HG03354 (cell line): ENCODE results near the gene SUSD4.

Experiments
- ATAC-seq: cut with Tn5 transposase; IDR thresholded peaks from one replicate; pipeline ENCODE4 v1.9.1; 2021; ENCODE audit warnings: mild to moderate bottlenecking; ENCODE audit not compliant: unreplicated experiment, poor library complexity, severe bottlenecking

The SUSD4 gene

DNA sequence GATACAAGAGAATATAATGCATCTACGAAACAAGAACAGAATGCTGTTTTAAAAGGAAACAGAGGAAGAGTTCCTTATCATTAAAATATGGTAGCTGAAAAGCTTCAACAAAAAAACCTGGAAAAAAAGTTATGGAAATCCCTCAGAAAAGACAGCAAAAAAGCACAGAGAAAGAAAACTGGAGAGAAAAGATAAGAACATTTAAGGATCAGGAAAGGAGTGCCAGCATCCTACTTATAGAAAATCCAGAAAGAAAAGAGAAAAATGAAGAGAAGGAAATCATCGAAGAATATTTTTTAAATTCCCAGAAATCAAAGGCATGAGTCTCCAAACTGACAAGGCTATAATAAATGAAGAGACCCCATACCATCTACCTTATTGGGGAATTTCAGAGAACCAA is 29.8 kb downstream of the SUSD4 start:
- no peak for ATAC-seq

DNA sequence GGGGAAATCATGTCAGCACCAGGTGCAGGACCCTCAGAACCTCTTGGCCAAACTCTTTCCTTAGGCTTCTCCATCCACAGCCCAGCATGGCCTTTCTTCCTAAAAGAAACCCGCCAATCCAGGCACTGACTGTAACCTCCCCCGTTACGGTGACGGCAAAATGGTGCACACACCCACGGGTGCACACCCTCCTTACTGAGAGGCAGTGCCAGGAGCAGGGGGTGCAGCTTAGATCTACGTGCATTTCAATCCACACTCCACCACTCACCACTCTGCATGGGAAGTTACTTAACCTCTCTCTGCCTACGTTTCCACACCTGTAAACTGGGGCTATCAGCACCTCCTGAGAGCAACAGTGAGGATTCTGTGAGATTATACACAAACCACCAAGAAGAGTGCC is 31.0 kb downstream of the SUSD4 start:
- ATAC-seq = no peak

DNA sequence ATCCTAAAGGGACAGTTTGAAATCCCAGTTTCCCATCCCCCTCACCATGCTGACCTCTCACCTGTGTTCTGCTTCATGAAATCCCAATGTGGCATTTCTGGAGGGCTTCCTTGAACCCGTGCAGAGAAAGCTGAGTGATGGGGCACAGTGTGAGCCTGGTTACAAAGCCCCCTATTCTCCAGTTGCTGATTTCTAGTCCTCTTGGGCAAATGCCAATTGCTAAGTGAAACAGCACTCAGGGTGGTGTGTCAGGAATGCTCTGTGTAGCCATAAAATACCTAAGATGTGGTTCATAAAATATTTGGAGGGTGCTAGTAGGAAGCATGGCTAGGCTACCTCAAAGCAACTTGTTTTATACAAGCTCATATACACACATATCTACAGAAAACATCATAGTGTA is 32.0 kb downstream of the SUSD4 start:
- no peak for ATAC-seq

DNA sequence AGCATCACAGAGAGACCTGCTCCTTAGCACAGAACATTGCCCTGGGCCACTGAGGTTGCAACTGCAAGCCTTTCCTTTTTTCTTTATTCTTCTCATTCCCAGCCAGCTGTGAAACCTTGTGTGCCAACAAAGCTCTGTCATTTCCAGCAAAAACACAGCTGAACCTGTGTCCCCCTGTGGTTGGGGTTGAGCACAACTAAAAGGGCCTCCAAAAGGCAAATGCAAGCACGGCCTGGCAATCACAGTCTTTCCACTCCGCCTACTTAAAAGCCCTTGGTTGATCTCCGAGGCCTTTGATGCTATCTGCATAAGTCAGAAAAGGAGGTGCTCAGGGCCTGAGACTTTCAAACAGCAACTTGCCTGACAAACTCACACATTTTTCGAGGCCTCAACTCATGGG is 32.7 kb downstream of the SUSD4 start:
- ATAC-seq = no peak

DNA sequence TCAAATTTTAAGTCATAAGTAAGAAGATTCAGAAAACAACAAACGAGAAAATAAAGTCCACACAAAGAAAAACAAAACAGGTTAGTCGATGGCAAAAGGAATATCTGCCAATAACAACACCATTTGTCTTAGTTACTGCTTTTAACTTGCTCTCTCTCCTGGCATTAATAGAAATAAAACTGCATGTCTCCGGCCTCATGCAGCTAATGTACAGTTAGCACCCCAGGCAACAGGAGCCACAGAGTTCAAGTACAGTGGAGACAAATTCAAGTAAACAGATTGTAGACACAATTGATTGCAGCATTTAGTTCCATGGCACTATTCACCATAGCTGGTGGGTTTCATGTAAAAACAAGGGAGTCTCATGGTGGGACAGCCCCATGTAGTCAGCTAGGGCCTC is 33.5 kb downstream of the SUSD4 start:
- no peak for ATAC-seq

DNA sequence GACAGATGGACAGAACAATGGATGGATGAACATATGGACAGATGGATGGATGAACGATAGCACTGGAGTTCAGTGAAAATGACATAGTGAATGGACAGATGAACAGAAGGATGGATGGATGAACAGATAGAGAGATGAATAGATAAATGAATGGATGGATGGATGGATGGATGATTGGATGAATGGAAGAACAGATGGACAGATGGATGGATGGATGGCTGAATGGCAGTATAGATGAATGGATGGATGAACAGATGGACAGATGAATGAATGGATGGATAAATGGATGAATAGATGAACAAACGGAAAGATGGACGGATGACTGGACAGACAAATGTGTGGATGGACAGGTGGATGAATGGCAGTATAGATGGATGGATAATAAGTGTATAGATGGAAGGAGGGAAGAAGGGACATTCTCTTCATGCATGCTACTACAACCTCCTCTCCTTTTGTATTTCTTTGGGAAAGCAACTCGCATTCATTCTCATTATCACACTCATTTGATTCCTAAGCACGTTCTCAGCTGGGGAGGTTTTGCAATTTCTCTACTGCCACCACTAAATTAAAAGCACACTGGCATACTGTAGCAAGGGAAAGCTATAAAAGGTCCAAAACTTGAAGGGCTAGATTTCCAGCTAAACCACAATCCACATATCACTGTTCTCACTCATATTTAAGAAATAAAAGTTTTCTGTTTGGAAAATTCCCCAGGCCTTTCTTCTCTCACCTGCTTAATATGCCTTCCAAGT is 34.1 kb downstream of the SUSD4 start:
- ATAC-seq = no peak

DNA sequence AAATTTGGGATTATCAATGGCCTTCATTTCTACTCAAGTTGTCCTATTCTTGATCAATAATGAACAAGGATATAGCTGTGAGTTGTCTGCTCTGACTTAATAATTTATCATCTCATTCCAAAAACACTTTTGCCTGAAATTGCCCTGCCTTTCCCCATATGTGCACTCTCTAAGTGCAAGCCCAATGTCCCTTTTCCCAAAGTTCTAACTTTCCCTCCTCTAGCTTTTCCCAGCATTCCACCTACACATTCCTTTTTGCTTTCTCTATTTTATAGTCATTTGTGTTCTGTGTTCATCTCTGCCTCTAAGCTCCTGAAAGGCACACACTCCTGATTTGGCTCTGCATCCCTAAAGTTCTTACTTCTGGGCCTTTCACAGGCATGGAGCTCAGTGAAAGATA is 34.7 kb downstream of the SUSD4 start:
- no peak for ATAC-seq

DNA sequence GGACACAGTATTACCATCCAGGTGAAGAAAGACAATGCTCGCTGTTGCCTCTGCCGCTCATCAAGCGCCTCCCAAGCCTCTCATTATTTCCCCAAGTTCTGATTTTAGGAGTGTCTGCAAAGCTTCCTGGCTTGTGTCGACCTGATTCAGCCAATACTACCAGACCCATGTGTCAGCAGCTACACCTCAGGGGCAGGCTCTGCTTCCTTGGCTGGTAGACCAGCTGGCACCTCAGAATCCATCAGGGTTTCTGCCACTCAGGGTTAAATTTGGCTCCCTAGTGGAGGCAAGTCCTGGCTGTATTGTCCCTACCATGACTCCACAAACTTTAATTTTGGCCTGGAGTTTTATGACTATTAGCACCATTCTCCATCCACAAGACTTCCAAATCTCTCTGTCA is 35.4 kb downstream of the SUSD4 start:
- no peak for ATAC-seq

DNA sequence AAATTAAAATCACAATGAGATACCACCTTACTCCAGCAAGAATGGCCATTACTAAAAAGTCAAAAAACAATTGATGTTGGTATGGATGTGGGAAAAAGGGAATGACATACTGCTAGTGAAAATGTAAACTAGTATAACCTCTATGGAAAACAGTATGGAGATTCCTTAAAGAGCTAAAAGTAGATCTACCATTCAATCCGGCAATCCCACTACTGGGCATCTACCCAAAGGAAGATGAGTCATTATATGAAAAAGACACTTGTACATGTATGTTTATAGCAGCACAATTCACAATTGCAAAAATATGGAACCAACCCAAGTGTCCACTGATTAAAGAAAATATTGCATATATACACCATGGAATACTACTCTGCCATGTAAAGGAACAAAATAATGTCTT is 37.2 kb downstream of the SUSD4 start:
- no peak for ATAC-seq

DNA sequence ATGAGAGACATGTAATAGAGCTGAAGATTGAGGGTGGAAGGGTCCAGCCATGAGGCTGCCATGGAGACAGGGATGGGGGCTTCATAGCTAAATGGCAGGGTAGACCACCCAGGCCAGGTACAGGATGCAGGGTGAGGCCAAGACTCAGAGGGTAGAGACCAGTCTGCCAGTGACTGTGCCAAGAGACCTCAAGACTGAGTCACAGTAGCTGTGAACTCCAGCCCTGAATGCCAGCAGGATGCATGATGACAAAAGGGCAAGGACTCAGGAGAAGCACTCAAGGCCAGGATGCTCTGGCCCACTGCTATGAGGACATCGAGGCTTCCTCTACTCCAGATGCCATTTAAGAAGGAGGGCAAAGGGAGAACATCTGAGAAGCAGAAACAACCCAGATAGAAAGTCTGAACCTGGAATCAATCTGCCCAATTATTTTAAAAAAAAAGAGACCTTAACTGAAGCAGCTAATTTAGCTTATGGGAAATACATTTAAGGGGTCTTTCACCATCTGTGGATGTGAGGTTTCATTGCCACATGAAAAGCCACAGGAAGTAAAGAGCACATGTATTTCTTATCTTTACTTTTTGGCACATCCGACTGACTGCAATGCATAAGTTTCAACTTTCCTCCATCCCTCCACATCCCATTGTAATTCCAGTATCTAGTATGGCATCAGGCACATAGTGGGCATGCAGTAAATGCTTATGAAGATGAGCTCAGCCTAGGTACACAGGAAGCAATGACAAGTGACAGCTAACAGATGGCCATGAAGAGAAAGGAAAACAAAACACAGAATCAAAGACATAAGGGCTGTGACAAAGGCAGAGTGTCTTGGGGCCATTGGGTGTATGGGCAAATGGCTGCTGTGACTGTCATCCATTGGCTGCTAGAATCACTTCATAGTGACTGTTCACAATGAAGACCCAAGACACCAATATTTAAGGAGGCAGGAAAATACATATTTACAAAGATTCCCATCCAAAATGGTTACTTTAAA is 40.2 kb downstream of the SUSD4 start:
- no peak for ATAC-seq

DNA sequence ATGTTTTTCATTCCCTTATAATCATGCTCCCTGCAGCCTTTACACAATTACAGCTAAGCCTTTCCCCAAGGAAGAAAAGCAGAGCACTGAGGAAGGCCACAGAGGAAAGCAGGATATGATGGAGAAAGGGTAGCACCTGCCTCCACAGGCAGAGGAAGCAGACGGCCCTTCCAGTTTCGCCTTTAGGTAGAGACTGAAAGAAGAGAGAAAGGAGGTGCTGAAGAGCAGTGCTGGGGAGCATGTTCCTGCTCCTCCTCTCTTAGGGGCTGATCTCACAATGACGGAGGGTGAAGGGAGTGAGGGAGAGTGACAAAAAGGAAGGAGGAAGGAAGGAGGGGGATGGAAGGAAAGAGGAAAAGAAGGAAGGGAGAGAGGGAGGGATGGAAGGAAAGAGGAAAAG is 41.1 kb downstream of the SUSD4 start:
- no peak for ATAC-seq

DNA sequence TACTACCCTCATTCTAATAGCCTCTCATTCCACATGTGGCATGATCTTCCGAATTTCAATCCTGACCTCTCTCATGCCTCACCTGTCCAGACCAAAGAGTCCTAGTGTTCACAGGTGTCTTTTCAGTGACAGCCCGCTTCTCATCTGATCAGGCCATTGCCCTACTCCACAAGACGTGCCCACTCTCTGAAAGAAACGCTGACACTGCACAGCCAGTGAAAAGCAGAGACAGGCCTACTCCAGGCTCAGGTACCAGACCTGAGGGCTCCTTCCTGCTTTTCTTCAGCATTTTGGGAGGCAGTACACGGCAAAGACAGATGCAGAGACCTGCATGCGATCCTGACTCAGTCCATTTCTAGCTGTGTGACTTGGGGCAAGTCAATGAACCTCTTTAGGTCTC is 43.0 kb downstream of the SUSD4 start:
- ATAC-seq = no peak

DNA sequence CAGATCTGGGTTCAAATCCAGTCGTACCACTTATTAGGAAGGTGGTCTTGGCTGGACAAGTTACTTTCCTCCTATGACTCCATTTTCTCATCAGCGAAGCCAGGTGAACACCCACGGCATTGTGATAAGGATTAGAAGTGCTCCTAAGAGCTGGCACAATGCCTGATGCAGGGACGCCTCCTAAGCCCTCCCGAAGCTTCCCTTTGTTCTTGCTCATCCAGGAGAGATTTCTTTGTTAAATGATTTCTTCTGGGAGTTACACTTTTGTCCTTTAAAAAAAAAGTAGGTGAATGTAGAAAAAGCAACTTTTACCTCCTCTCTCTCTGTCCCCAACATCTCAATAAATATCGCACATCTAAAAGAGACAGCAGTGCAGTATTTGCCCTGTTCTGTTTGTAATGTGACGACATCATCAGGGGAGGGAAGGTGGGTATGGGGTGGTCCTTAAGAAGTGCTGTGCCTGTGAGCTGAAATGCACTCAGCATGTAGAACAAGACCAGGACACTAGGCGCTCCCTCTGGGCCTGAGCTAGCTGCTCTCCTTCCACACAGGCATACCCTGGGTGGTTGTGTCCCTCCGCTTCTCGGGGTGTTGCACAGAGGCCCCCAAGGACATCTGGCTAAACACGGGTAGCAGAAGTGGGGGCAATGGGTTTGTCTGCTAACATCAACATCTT is 43.9 kb downstream of the SUSD4 start:
- no peak for ATAC-seq

DNA sequence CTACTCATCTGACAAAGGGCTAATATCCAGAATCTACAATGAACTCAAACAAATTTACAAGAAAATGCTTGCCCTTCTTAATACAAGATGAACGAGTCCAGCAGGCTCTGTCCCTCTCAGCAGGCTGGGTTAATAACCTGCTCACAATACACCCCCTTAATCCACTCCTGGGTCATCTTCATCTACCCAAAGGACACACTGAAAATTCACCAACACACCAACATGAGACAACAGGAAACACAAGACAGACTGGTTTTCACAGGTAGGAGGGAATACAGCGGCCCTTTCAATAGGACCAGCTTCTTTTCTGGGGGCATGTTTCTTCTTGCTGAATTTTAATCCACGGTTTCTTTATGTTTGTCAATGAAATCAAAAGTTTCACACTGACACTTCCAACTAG is 44.6 kb downstream of the SUSD4 start:
- no peak for ATAC-seq

DNA sequence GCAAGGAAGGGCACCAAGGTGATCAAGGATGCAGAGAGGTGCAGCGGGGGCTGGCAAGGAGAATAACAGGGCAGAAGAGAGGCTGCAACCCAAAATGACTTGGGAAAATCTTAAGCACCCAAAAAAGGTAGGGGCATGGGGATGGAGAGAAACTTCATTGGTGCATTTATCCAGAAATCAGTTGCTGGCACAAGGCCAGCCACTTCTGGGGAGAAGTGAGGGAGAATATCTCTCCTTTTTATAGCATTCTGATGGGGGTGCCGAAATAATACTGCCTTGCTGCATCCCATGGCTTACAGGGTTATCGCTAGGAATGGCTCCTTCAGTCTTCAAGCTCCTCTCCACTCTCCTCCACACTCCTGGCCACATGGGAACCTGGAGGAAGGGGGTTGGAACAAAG is 47.9 kb downstream of the SUSD4 start:
- no peak for ATAC-seq

DNA sequence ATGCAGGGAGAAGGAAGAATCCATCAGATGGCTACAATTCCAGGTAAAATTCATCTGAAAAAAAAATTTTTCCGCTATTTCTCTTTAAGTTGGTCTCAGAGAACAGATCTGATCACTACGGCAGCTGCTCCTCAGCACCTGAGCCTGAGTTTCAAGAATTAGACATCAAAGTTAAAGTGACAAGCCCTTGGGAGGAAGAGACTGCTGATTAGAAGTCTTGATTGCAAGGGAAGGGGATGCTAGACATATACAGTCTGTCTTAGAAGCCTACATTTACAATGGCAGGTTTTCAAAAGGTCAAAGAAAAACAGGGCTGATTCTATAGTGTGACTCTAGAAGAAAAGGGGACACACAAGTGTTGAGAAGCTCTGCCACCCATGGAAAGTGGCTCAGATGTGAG is 48.3 kb downstream of the SUSD4 start:
- ATAC-seq = no peak

DNA sequence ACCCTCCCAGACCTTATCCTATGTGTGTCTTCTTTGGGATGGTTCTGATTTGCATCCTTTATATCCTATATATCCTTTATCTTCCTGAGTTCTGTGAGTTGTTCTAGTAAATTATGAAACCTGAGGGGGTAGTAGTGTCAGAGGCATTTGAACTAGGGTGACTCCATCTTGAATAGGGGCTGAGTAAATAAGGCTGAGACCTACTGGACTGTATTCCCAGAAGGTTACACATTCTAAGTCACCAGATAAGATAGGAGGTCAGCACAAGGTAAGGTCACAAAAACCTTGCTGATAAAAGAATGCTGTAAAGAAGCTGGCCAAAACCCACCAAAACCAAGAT is 50.6 kb downstream of the SUSD4 start:
- no peak for ATAC-seq

DNA sequence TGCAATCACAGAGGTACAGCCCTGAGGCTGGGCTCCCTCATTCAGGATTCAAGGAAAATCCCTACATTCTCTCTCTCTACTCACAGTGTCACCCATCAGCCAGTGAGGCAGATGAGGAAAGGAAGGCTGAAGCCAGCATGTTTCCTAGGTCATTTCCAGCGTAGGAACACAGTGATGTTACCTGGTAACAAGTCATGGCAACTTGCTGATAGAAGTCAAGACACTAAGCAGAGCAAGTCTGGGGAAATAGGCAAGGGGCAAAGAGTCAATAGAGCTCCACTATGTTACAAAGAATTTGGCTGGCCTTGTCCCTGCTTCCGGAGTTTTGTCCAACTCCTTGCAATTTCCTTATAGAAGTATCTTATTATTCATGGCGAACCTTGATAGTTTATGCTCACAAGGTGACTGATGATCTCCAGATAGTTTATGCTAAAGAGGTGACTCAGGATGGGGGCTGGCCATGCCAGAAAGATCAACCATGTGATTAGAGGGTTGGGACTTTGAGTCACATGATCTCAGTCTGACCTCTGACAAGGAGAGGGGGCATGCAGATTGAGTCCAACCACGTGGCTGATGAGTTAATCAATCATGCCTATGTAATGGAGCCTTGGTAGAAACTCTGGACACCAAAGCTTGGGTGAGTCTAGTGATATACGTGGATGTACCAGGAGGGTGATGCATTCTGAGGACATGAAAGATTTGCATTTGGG is 51.1 kb downstream of the SUSD4 start:
- no peak for ATAC-seq

DNA sequence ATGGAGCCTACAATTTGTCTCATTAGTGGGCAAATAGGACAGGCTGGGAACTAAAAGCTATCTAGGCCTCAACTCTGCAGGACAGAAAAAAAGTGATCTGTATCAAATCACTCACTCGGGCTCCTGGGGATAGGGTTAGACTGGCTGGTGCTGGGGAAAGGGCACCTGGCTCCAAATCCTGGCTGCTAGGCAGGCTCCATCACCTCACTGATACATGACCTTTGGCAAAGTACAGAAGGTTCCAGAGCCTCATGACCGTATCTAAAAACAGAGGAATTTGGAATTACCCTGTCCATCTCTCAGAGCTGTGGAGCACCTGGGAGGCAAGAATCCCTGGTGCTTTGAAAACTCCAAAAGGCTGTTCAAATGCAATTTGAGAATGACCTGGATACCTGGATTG is 51.7 kb downstream of the SUSD4 start:
- ATAC-seq = no peak

DNA sequence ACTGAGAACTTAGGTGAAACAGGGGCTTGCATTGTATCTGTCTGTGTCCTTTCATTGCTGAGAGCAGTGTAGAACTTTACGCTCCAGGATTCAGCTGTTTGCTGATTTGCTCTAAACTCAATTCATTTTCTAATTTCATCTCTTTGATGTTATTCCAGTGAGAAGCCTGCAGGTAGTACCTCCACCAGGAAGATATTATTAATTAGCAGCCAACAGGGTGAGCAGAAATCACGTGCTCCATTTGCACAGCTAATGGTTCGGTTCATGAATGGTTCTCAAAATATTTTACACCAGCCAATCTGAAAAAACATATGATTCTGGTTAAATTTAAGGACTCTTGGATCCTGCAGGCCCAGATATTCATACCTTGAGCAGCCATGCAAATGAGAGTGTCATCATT is 52.1 kb downstream of the SUSD4 start:
- ATAC-seq = no peak
